NCI-H2227 (cell line): Measurements from ENCODE around the gene PTPRE.

Source experiments
- DNase-seq: peaks from one replicate; lab custom pipeline; 2025; ENCODE audit not compliant: unreplicated experiment; lab: John Stamatoyannopoulos, UW

The PTPRE gene

DNA sequence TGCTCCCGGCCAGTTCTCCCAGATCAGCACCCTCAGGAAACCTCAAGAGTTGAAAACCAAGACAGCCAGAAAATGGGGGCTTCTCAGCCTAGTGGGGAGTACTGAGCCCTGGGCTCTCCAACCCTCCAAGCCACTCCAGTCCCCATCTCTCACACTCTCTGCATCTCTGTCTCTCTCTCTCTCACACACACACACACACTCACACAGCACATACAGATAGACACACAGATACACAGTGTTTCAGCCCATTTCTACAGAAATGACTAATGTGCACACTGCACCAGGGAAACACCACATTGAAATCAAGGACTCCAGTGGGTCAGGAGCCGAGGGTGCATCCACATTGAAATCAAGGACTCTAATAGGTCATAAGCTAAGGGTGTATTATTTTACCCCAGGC, 111.8 kb downstream of the PTPRE start:
- no peak for DNase-seq

DNA sequence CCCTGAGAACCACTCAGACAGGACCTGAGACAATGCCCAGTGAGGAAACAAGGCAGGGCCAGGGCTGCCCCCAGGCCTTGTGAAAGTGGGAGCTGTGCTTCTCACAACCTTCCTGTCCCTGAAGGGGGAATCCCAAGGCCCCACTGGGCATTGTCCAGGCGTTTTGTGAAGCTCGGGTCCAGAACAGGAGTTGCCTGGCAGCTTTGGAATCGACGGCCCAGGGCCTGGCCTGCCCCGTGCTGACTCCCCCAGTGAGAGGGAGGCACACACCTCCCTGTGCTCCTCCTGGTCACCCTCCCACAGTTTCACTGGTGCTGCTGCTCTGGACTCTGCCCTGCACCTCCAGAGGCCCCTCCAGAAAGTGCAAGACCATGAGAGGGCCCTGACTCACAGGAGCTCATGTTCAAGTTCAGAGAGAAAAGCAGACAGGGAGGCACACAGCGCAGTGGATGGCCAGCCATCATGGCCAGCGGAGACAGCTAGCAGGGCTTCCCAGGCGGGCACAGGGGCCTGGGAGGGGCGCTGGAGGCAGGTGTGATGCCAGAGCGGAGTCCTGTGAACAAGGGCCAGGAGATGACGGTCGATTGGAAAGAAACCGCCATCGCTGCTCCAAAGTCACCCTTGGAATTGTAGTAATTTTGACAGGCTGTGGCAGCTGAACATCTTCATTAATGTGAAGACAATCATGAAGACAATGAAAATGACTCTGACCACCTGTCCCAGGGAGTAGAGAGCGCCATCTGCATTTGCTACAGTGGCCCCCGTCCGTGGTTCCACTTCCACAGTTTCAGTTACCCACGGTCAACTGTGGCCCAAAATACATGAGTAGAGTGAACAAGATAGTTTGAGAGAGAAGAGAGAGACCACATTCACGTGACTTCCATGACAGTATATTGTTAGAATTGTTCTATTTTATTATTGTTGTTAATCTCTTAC, 115.6 kb downstream of the PTPRE start:
- DNase-seq, result no peak

DNA sequence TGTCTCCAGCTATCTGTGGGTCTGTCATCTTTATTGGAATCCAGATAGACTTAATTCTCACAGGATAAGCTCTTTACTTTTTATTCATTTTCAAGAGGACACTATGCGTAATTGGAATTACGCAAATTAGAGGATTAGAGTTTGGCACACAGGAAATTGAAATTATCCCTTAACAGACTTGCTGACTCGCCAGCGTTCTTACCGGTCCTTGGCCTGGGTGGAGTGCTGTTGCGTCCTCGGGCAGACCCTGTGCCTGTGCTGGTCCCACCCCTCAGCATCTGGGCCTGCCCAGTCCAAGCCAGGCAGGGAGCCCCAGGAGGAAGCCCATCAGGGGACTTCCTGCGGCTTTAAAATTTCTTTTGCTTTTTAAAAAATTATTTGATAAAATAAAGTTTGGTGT, 117.5 kb downstream of the PTPRE start:
- DNase-seq, result no peak

DNA sequence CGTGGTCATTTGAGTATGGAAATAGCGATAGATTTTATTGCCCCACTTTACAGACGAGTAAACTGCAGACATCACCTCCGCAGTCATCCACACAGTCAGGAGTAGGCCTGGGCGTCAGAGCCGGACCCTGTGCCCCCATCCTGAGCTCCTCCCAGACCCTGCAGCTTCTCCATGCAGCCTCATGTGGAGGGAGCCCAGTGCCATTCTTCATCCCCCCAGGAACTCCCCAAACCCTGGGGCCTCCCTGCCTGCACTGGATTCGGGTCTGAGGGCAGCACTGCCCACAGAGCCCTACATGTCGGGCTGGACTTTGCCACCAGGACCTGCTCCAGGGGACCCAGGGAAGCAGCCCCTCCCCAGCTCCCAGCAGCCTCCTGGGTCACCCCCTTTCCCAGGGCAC, 118.5 kb downstream of the PTPRE start:
- DNase-seq, result no peak

DNA sequence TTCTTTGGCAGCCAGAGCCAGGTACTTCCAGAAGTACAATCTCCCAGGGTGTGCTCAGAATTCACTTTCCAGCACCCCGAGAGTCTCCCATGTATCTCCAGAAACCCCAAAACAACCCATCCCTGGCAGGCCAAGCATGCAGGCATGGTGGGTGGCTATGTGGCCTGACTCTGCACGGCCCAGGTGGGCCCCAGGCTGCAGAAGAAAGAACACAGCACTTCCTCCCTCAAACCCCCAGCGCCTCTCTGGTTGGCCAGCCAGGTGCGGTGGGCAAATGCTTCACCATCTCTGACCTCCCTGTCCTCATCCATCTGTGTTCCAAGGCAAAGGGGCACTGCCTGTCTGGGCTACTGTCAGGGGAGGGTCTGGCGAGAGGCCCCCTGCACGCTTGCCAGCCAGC, 119.0 kb downstream of the PTPRE start:
- DNase-seq, result no peak

DNA sequence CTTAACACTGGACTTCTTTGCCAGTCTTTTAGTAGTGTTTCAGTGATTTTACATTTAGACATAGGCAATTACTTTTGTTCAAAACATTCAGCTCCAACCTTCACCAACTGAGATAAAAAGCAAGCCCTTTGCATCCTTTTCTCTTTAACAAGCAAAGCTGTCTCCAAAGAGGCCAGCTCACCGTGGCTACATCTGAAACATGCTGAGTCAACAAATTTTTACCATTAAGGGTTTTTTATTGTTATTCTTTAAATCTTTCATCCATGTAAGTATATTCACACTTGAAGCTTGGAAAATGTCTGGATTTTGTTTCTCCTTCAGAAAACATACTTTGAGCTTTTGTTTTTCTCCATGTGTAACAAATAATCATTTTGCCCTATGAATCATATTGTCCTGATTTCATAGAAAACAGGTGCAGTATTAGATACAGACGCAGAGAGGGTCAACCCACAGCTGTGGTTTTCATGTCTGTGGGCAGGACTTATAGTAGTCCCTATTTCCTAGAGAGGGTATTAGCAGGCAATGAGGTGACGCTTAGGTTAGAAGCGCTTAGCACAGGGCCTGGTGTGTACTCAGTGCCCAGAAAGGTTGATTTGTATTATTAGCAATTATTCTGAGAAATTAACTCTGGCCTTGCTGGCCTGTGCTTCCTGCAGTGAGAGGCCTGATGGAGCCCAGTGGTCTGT, 119.9 kb downstream of the PTPRE start:
- DNase-seq, result no peak

DNA sequence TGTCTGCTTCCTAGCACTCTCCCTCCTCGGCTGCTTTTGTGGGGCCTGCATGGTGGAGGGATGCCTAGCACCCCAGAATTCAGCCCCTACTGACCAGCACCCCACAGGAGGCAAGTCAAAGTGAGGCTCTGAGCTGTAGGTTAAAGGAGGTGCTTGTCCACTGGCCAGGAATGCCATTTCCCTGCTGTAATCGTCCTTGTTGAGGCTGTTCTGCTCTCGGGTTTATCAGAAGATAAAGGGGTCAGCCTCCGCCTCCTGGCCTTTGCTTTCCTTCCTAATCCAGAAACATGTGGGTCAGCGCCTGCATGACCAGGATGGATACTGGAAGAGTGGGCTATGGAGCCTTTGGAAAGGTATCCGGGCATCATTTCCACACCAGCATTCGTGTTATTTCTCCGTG, 120.4 kb downstream of the PTPRE start:
- DNase-seq, result no peak

DNA sequence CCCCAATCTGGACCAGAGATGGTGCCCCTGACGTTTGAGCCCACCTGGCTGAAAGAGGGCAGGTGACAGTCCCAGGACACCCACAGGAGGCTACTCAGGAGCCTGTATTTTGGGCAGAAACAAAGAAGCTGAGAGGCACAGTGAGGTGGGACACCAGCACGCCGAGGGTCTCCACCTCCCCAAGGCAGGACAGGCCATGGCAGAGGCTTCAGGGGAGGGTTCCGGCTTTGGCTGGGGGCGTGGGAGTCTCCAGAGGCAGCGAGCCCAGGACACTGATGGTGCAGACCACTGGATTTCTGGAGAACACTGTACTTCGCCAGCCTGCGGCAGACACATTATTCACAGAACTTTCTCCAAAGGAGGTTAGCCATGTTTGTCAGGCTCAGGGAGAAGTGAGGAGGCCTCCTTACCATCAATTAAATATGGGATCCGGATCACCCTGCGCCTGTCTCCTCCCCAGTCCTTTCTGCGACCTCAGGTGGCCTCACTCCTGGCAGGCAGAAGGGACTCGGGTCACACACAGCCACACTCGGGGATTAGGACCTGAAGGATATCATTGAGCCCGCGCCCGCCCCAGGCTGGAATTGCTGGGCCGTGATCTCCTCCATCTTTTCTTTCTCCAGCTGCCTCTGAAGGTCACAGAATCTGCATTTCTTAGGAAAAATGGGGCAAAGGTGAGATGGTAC, 121.1 kb downstream of the PTPRE start:
- no peak for DNase-seq

DNA sequence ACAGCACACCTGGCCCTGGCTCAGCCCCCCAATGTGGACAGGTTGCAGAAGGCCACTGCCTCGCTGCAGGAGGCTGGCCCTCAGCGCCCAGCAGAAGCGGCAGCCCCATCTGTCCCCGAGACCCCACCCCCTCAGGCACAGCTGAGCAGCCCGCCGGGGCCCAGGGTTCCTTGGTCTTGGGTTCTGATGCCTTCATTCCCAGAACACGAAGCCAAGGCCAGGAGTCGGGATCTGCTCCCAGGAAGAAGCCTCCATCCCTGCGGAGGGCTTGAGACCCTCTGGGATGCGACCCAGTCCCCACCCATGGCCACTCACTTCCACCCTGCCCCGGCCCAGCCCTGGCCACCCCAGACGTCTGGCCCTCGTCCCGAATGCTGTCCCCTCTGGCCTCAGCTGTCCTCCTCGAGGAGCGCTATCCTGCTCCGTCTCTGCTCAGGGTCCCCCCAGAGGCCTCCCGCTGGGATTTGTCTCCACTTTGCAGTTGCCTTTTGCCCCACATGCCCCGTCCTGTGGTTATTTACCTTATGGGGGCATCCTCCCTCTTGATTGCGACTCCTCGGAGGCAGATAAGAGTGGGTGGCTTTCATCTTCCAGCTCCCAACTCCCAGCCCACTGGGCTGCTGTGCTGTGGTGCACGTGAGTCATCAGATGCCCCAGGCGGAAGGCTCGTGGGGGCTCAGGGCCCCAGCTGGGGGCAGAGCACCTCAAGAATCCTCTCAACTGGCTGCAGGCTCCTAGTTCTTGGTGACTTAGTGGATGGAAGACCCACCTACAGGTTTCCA, 121.8 kb downstream of the PTPRE start:
- DNase-seq, result no peak

DNA sequence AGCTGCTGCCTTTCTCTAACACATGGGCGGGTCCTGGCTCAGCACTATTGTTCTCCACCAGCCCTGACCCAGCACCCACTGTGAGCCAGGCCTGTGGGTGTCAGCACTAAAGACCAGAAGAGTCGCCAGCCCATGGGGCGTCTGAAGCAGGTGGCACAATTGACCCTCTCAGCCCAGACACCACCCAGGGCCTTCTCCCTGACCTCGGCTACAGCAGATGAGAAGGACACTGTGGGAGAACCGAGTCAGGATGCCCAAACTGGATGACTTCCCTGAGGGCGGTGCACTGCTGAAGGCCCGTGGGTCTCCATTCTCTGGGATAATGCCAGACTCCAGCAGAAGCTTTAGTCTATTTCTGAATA, 122.4 kb downstream of the PTPRE start:
- DNase-seq, result no peak

DNA sequence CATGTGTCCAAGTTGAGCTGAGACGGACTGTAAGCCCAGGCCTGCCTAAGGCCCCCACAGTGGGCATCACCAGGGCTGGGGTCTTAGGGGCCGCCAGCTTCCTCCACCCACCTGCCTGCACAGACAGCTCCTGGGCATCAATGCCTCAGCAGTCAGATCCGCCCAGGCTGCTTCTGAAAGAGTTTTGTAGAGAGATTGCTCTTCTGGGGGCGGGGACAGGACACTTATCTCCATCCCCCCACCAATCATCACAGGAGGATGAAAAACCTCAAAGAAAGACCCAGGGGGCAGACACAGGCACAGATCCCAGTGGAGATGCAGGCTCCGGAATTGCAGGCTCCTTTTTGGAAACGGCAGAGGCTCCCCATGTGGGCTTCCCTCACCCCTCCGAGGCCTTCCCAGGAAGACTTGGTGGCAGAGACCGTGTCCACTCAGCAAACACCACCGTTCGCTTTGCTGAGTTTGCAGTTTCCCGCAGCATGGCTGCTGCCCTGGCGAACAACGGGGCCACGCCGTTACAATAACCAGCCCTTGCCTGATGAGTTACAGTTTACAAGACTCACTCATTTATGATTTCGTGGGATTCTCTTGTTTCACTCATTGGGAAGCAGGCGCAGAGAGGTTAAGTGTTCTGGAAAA, 122.9 kb downstream of the PTPRE start:
- DNase-seq, result peak; percentile 46

DNA sequence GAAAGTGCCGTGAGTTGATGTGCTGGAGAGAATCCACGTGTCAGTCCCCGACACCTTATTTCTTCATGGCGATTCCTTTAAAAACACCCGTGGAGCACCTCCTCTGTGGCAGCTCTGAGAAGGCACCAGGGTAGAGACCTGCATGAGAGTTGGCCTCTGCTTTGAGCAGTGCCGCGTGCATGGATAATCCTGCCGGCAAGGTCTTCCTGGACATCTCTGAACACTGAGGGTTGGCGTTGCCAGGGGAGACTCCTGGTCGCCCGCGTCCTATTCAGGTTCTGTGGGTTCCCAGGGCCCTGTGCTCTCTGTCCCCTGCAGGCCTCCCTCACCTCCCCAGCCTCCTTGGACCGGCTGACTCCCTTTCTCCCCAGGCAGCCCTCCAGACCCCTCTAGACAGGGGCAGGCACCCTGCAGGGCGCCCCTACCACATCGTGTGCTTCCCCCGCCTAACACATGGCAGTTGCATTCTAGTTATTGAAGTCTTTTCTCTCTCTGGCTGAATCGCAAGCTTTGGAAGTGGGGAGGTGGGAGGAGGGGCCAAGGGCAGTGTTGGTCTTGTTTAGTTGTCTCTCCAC, 123.7 kb downstream of the PTPRE start:
- no peak for DNase-seq

DNA sequence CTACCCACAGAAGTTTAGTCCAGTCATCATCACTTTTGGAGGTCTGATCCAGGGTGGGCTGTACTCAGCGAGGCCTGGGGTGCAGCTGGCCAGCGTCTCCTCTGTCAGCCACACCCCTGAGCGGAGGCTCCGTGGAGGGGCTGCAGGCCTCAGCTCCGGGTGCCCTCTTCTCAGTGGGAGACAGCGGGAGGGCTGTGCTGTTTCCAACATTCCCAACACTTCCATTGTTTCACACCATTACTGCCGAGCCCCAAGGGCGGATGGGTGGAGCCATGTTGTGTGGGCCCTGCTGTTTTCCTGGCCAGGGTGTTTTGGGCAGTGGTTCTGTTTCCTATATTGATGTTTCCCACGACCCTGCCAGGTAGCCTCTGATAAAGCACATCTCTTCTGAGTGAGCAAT, 124.3 kb downstream of the PTPRE start:
- no peak for DNase-seq

DNA sequence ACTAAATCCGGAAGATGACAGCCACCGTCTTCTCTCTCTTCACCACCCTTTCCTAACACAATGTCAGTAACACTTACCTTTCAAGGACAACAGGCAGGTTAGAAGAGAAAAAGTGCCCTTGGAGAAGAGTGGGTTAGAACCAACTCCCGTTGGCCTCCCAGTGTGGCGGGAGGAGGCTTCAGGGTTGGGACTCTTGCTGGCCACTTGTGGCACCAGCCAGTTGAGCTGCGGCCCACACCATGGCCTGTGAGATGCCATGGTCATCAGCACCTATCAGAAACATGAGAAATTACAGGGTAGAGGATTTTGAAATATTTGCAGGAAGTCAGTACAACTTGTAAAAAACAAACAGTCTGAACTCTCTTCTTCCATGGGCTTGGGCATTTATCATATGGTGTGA, 125.6 kb downstream of the PTPRE start:
- no peak for DNase-seq

DNA sequence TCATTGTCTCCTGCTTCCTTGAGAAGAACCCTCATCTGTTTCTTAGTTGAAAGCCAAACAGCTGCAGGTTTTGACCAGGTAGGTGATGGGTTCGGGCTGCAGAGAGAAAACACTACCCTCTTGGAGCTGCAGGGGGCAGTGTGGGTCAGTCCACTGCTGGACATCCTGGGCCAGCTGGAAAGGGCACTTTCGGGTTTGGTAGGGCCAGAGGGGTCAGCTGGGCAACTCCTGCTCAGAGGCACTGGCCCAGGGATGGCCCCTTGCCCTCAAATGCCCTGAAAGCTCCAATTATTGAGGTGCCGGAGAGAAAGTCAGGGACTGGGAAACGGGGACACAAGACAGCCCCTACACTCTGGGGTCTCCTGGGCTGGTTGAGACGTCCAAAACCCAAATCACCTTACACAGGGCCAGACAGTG, 128.7 kb downstream of the PTPRE start:
- no peak for DNase-seq

DNA sequence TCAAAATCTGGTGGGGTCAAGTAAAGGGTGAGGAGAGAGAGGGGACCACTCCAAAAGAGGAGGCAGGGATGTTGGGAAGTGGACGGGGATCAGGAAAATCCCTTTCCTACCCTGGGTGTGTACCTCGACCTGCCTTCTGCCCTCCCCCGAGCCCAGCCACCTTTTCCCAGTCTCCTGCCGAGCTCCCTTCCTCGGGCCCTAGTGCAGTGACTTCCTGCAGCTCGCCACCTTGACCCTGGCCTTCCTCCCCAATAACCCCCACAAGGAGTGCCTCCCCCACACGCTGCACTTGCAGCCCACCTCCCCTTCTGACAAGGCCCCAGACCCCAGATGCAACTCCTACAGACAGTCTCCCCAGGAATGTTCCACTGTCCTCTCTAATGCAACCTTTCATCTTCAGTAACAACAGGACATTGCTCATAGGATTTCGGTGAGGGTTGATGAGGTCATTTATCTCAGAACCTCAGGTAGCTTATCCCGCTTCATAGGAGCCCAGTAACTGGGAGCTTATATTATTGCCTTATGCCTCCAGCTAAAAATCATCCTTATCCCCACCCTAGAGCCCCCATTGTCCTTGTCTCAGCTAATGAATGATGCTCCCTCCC, 129.2 kb downstream of the PTPRE start:
- DNase-seq, result no peak

DNA sequence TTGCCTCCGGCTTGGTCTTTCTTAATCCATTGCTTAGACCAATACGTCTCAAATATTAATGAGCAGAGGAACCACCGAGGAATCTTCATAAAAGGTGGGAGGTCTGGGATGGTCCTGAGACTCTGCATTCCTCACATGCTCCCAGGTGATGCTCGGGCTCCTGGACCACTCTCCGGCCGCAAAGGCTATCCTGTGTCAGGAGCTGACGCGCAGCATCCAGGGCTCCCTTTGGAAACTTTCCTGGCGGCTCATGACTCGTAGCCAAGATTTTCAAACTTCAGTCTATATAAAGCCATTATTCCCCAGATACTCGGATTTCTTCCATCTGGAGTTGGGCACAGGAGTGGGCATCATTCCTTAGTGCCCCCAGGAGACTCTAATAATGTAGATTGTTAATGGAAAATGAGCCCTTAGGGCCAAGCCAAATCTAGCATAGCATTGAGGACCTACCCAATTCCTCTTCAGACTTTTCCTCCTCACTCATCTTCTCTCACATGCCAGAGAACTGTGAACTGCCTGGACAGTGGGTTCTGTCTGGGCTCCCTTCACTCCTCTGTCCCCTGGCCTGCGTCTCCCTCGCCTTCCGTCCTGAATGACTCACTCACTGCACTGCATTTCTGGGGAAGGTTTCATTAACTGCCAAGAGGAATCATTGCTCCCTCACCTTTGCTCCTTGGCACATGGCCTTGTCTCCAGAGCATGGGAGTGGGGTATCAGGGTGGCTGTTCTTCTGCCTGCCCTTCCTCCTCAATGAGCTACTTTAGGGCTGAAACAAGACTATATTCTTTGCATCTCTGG, 130.0 kb downstream of the PTPRE start:
- DNase-seq, result no peak

DNA sequence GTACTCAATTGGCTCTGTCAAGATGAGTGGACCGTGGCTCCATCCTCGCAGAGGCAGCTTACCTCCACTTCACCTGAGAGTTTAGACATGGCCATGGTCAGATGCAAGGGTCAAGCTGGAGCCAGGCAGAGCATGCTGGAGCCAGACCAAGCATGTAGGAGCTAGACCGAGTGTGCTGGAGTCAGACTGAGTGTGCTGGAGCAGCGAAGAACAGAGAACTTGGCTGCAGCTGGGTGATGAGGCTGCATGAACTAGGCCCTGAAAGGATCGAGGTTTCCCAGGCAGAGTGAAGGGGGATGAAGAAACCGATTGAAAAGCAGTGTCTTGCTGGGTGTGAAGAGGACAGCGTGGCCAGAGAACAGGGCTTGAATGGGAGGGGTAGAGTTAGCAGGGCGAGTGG, 133.2 kb downstream of the PTPRE start:
- DNase-seq, result no peak

DNA sequence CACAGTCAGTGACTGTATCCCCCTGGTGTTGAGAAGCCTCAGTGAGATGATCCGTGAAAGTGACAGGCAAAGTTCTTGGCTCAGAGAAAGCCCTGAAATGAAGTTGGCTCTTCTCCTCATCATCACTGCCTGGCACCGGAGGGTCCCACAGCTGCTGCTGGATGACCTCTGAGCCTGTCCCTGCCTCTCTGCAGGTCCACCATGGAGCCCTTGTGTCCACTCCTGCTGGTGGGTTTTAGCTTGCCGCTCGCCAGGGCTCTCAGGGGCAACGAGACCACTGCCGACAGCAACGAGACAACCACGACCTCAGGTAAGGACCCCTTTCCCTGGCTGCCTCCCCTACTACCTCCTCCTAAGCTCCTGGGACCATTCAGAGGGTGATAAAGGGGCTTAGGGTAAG, 133.8 kb downstream of the PTPRE start:
- no peak for DNase-seq
